ENCODE measurements around the gene CXCL9. TPM values are rescaled to one million over a fixed set of nuclear protein-coding genes. Genes with fewer than 3 reads are reported as not detected.
"Not testable (repeated sequence)": the region's sequence is repeated elsewhere in the genome, so short reads cannot be mapped to it uniquely, and the experiment has no call there.

CXCL9 gene
- total and polyA plus RNA-seq, 7 donors, result 0.03 to 0.51 (median 0.14) TPM

GRCh38 chr4:75973766-75974165, 33.5 kb downstream of the CXCL9 start:
- Histone ChIP-seq H3K4me1 (no peaks in the 10 kb centered on the region), H3K27ac (no peak overlapping the region), H3K36me3 (ENCODE audit: insufficient read depth in 1 of 2, low read depth in 1 of 2) (peaks cover 26 to 100% of the 10 kb centered on the region in 2 donors), H3K4me3 (no peak overlapping the region), H3K27me3 (ENCODE audit: insufficient read depth in 3 of 3, low read length in 2 of 3) (no peaks in the 10 kb centered on the region), H3K9me3 (no peaks in the 10 kb centered on the region)
- ATAC-seq (no peak), DNase-seq (no peak)
- no peak for TF ChIP-seq CTCF (IDR thresholded peaks at IDR 0.05)
- intact Hi-C loops (cut with DNase I), result loop anchor here in 1 of 2 donors (5.0 kb wide), 1 partner anchor 166 kb away; no protein-coding TSS in a partner anchor

GRCh38 chr4:75968084-75968483, 39.2 kb downstream of the CXCL9 start:
- intact Hi-C loops (cut with DNase I), result no loop called here
- no peak for ATAC-seq

GRCh38 chr4:75963558-75963957, 43.8 kb downstream of the CXCL9 start:
- TF ChIP-seq CTCF (IDR thresholded peaks at IDR 0.05), result no peak
- ATAC-seq (no peak), DNase-seq (no peak)
- intact Hi-C loops (cut with DNase I), result no loop called here
- Histone ChIP-seq H3K4me3 (no peak overlapping the region), H3K27me3 (ENCODE audit: insufficient read depth in 3 of 3, low read length in 2 of 3) (no peaks in the 10 kb centered on the region), H3K9me3 (no peaks in the 10 kb centered on the region), H3K36me3 (ENCODE audit: insufficient read depth in 1 of 2, low read depth in 1 of 2) (peaks cover 16 to 99% of the 10 kb centered on the region in 2 donors), H3K4me1 (no peaks in the 10 kb centered on the region), H3K27ac (no peak overlapping the region)
- WGBS, 3 donors, result 39 to 43% (median 40%) methylated on average over 2 of the region's 2 CpGs

More at GRCh38 chr4:75968084-75968483, 39.2 kb downstream of the CXCL9 start:
- no peaks in the 10 kb centered on the region for H3K4me1 ChIP-seq
- TF ChIP-seq CTCF (IDR thresholded peaks at IDR 0.05), result no peak
- no peaks in the 10 kb centered on the region for H3K27me3 ChIP-seq (ENCODE audit: insufficient read depth in 3 of 3, low read length in 2 of 3)
- peaks cover 24 to 99% of the 10 kb centered on the region in 2 donors for H3K36me3 ChIP-seq (ENCODE audit: insufficient read depth in 1 of 2, low read depth in 1 of 2)
- DNase-seq, result no peak
- H3K4me3 ChIP-seq, result no peak overlapping the region
- no peak overlapping the region for H3K27ac ChIP-seq
- WGBS, 3 donors, result 86 to 95% (median 90%) methylated on average over 3 of the region's 3 CpGs
- no peaks in the 10 kb centered on the region for H3K9me3 ChIP-seq

GRCh38 chr4:75962072-75962471, 45.2 kb downstream of the CXCL9 start:
- intact Hi-C loops (cut with DNase I); DNase-seq; H3K27ac ChIP-seq; H3K27me3 ChIP-seq (ENCODE audit: insufficient read depth in 3 of 3, low read length in 2 of 3); H3K9me3 ChIP-seq; ATAC-seq; H3K4me3 ChIP-seq; H3K4me1 ChIP-seq: not testable (repeated sequence)
- 88 to 92% (median 91%) methylated on average over 3 to 4 of the region's 4 CpGs for WGBS, 3 donors
- H3K36me3 ChIP-seq (ENCODE audit: insufficient read depth in 1 of 2, low read depth in 1 of 2), result peaks cover 18 to 99% of the 10 kb centered on the region in 2 donors

- H3K4me1 ChIP-seq; DNase-seq; H3K9me3 ChIP-seq; H3K4me3 ChIP-seq; ATAC-seq; H3K27ac ChIP-seq; H3K27me3 ChIP-seq (ENCODE audit: insufficient read depth in 3 of 3, low read length in 2 of 3): not testable (repeated sequence)
- whole genome bisulfite sequencing, 3 donors, result 94 to 97% (median 95%) methylated on average over 5 to 7 of the region's 7 CpGs
- intact Hi-C loops (cut with DNase I), result loop anchor here (5.0 to 10.0 kb wide), 2 partner anchors 151 to 304 kb away; no protein-coding TSS in a partner anchor
- H3K36me3 ChIP-seq (ENCODE audit: insufficient read depth in 1 of 2, low read depth in 1 of 2), result peaks cover 20 to 100% of the 10 kb centered on the region in 2 donors
These were observed 48.8 kb downstream of the CXCL9 start for GRCh38 chr4:75958546-75958945.

- peaks cover 17 to 100% of the 10 kb centered on the region in 2 donors for H3K36me3 ChIP-seq (ENCODE audit: insufficient read depth in 1 of 2, low read depth in 1 of 2)
- not testable (repeated sequence) for ATAC-seq; H3K27me3 ChIP-seq (ENCODE audit: insufficient read depth in 3 of 3, low read length in 2 of 3); H3K4me3 ChIP-seq; H3K27ac ChIP-seq; H3K9me3 ChIP-seq; DNase-seq; H3K4me1 ChIP-seq
- 89 to 93% (median 90%) methylated on average over 5 of the region's 5 CpGs for WGBS, 3 donors
- intact Hi-C loops (cut with DNase I), result loop anchor here (5.0 to 10.0 kb wide), 4 partner anchors 148 to 303 kb away; no protein-coding TSS in a partner anchor
These were observed 52.5 kb downstream of the CXCL9 start for GRCh38 chr4:75954811-75955210.

Measured in psoas muscle (tissue), 8 donors.